Activated T-helper 9 cell treated with anti-CD3 and anti-CD28 coated beads, Interleukin-2, amount 50 U/mL, for 16 hours (primary cell): ENCODE measurements around the gene AAMP.

ENCODE experiments used
- DNase-seq: peaks from one replicate; pipeline ENCODE4 v3.0.0-alpha.2; 2020; ENCODE audit warnings: low read depth

The AAMP gene

DNA sequence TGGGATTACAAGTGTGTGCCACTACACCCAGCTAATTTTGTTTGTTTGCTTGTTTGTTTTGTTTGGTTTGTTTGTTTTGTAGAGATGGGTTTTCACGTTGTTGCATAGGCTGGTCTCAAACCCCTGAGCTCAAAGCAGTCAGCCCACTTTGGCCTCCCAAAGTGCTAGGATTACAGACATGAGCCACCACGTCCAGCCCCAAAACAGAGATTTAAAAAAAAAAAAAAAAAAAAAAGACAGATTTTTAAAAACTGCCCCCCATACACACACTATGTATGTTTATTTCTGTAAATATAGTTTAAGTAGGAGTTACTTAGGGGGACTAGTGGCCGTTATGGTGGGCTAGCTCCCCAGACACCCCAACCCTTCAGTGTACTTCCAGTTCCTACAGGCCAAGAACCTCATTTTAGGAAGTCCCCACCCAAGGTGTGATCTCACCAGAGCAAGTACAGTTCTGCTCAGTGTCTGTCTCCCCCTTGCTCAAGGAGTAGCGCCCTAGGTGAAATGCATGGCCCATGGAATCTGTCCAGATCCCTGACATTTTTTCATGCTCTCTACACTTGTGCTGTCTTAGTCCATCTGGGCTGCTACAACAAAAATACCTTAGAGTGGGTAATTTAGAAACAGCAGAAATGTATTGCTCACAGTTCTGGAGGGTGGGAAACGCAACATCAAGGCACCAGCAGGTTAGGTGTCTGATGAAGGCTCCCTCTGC is 23.9 kb upstream of the AAMP start:
- no peak for DNase-seq

- DNase-seq = peak; percentile 73
Measured at GRCh38 chr2:218292048-218293014, 22.4 kb upstream of the AAMP start, which contains the start of gene TMBIM1. TSS of gene TMBIM1 (minus strand) at chr2:218292503. CDS start at chr2:218282141, 10,362 bp downstream.

DNA sequence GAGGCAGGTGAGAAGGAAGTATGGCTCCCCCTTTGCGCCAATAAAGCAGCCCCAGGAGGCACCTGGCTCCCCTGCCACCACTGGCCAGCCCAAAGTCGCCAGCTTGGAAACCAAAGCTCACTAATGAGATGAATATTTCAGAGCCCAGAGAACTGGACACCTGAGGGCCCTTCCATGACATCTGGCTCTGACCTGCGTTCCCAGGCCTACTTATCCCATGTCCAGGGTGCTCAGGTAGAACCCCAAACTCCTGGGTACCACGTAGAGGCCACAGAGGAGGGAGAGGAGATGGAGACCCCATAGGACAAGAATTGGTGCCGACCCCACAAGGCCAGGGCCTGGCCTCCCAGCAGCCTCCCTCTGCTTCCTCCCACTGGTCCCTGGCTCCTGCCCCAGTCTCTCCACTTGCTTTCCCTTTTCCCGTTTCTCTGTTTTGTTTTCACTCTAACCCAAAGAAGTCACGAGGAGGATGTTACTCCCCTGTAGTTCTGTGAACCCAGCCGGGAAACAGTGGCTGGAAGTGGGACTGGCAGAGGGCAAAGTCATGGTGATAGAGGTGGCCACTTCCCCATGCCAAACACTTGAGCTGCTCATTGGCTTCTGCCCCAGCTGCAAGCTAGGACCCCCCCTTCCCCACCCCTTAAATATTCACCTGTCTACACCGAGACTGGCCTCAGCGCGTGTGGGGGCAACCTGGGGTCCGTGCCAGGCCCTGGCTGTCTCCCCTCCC is 21.5 kb upstream of the AAMP start:
- no peak for DNase-seq

DNA sequence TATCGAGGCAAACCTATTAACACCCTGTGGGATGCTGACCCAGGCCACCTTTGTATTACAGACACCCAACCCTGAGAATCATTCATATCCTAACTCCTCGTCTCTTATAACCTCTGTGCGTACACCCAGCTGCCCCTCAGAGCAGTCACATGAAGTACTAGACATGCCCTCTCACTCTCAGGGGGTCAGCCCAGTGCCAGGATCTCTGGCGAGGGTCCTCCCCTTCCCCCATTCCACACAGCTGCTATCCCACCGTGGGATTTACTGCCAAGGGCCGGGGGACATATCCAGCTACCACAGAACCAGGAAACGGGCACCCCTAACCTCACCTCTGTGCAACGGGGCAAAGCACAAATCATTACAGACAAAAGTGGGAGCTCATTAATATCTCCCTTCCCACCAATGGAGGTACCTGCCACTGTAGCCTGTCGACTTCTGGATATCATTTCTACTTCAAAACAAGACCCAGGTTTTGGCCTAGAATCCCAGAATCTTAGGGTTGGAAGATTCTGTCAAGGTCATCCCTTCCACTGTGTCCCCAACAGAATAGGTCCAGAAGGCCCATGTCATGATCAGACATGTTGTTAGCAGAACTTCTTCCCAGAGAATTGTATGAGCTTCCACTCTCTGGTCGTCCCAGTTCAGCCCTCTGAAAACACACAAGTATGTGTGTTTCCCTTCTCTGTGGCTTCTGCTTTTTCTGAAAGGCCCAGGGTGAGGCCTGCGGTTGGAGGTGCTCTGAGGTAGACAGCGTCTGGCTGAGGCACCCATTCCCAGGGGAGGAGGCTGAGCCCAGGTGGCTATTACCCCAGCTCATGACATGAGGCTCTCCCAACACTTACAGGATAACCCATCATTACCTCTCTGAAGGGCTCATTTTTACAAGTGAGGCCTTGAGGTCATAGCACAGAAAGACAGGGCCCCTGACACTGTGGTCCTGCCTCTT is 20.7 kb upstream of the AAMP start:
- DNase-seq = peak; percentile 29

GRCh38 chr2:218289639-218290315 is 19.8 kb upstream of the AAMP start:
- DNase-seq = no peak

DNA sequence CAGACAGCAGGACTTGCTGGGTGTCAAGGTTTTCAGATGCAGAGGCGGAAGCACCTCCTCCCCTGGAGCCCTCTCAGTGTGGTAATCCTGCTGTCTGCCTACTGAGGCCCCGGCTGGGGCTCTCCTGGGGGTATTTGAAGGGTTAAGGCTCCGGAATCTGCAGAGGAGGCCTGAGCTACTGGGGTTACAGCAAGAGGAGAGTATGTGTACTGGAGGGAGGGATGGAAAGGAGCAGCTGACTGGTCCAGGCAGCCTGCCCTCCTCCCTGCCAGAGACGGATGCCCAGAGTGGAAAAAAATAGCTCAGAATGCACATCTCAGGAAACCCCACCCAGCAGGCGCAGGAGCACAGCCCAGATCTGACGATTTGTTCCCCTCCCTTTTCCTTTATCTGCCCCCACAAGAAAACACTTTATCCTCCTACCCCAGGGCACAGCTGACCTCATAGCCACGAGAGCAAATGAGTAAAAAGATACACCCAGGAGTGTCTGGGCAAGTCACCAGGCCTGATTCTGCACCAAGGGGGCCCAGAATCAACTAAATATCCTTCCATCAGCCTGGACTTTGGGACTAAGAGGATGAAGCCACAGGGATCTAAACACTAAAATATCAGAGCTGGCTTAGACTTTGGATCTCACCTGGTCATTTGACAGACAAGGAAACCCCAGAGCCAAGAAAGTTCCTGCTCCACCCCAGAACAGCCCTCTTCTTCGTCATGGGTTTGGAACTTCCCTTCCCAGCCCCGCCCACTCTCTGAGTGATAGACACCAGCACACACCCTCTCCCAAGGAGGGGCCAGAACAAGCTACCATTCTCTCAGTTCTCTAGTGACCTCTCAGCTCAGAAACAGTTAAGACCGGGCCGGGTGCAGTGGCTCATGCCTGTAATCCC is 16.9 kb upstream of the AAMP start:
- peak; percentile 72 for DNase-seq

GRCh38 chr2:218285604-218286003 is 15.7 kb upstream of the AAMP start:
- no peak for DNase-seq

- peak; percentile 51 for DNase-seq
Measured at GRCh38 chr2:218284106-218284811, 14.3 kb upstream of the AAMP start.

- no peak for DNase-seq
Measured at GRCh38 chr2:218282173-218282991, 12.4 kb upstream of the AAMP start.

GRCh38 chr2:218281449-218281848 is 11.5 kb upstream of the AAMP start:
- DNase-seq = no peak

- DNase-seq = no peak
Measured at GRCh38 chr2:218280260-218280870, 10.4 kb upstream of the AAMP start.

DNA sequence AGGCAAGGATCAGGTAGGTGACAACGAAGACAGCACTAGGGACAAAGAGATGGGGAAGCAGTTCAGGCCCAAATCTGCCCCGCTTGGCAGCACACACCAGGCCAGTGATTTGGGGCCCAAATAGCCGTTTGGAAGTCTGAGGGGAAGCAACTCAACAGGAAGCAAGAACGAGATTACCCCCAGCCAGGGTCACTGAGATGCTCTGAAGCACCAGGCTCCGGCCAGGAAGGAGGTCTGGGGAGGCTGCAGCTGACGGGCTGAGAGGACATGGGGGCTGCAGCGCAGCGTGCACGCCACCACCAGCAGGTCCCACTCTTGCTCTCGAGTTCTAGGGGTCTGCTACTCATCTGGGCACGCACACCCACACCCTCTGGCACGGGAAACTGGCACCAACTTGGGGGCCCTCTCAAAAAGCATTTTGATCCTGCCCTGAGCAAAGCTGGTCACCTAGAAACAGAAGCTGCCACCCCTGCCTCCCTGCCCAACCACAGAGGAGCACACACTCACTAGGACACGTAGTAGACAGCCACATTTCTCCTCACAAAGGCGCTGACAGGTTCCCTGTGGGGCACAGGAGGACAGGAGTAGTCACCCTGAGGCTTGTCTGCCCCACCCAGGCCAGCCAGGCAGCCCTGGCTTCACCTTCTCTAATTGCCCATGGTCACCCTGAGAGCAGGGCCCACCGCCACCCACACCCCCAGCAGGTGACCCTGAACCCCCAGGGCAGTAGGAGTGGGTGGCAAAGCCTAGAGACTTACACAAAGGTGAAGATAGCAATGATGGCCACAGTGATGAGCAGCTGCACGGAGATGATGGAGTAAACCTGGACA is 8.8 kb upstream of the AAMP start:
- DNase-seq = no peak

DNA sequence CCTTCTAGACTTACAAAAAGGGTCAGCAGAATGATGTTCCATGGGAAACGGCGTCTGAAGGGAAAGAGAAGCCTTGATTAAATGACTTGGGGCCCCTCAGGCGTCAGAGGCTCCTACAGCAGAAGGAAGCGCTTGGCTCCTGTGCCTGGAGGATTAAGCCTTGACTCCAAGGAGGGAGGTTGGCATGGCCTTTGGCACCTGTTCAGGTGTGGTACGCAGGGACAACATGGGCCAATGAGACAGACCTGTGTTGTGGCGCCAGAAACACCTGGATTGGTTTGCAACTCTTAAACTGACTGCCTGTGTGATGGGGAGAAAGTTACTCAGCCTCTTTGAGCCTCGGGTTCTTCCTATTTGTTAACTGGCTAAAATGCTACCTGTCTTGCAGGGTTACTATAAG is 8.0 kb upstream of the AAMP start:
- no peak for DNase-seq

DNA sequence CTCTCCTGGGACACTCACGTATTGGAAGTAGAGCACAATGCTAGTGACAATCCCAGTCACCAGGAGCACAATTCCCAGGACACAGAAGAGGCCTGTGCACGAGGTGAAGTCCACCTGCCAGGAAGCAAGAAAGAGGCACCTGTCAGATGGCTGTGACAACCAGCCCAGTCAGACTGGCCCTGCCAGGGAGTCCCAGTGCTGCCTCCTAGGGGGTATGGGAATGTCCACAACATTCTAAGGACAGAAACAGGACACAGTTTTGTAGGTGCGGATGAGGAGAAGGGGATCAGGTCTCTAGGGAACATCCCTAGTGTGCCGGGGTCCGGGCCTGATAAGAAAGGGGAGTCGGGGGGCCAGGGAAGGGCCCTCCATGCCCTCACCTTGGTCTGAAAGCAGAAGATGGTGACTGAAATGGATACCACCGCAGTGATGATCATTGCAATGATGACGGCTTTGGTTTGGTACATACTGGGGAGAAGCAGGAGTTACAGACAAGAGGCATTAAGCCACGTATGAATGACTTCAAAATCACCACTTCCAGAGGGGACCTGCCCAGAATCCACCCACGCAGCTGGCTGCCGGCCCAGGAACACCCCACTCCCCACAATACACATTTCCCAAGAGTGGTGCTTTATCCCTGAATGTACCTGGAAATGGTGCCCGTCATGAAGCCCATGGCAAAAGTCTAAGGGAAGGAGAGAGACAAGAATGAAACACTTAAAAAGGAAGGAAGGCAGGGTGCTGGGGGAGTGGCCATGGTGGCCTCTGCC is 7.2 kb upstream of the AAMP start:
- DNase-seq = no peak

GRCh38 chr2:218275371-218276072 is 5.6 kb upstream of the AAMP start:
- no peak for DNase-seq
